ENCODE results near the gene GCHFR. TPM values are rescaled to one million over a fixed set of nuclear protein-coding genes. Genes with fewer than 3 reads are reported as not detected.

Gene GCHFR
- total RNA-seq, 1 experiment from 2014 or later, result 1.5 TPM

- H3K9me3 ChIP-seq (ENCODE audit: control insufficient read depth in 1 of 2, insufficient read depth in 1 of 2, low read depth in 1 of 2, low read length in 2 of 2), result no peaks in the 10 kb centered on the region
- TF ChIP-seq RAD21 (IDR thresholded peaks at IDR 0.05; ENCODE audit: low read depth) (no peak), SIN3A (IDR thresholded peaks at IDR 0.05; ENCODE audit: low read depth) (no peak), SP1 (IDR thresholded peaks at IDR 0.05; ENCODE audit: low read depth) (no peak), MAX (IDR thresholded peaks at IDR 0.05) (no peak), POLR2A (IDR thresholded peaks at IDR 0.05; ENCODE audit: borderline replicate concordance, extremely low read depth, insufficient read depth, insufficient read length) (no peak), ZNF274 (IDR thresholded peaks at IDR 0.05; ENCODE audit: low read depth, low read length) (no peak), CEBPB (IDR thresholded peaks at IDR 0.05; ENCODE audit: low read depth) (no peak), ZBTB33 (IDR thresholded peaks at IDR 0.05; ENCODE audit: extremely low read depth, insufficient replicate concordance, low read length) (no peak), SRF (IDR thresholded peaks at IDR 0.05; ENCODE audit: low read depth) (no peak), EZH2phosphoT487 (IDR thresholded peaks at IDR 0.05; ENCODE audit: borderline replicate concordance) (no peak), EZH2 (IDR thresholded peaks at IDR 0.05) (no peak), REST (IDR thresholded peaks at IDR 0.05; ENCODE audit: low read depth) (no peak), POLR2AphosphoS5 (IDR thresholded peaks at IDR 0.05; ENCODE audit: low read depth, low read length) (no peak), FOSL1 (IDR thresholded peaks at IDR 0.05; ENCODE audit: low read depth) (no peak), ZFX (IDR thresholded peaks at IDR 0.05) (no peak)
- intact Hi-C loops (cut with micrococcal nuclease), result no loop called here
- H3K36me3 ChIP-seq (ENCODE audit: control insufficient read depth in 1 of 2, insufficient read depth in 2 of 2, low read length in 2 of 2), result peaks cover 4 to 9% of the 10 kb centered on the region in 2 experiments; a peak in 2 of 4 replicates
- no peak overlapping the region for H3K9ac ChIP-seq (ENCODE audit: low read length)
- no peaks in the 10 kb centered on the region for H3K9me2 ChIP-seq (ENCODE audit: insufficient read depth)
- BruUV-seq (replicated peaks), result no TSS peak
- H3K27ac ChIP-seq (ENCODE audit: low read depth, low read length), result no peak overlapping the region
- ChIA-PET CTCF (interaction anchor here (1.4 kb wide), 1 partner anchor 10 kb away, joined by 3 read pairs; no protein-coding TSS in a partner anchor), POLR2A (no interaction called here), RAD21 (ENCODE audit: low non-redundant PET in 1 of 2, low total read pairs in 2 of 2, uncharacterized antibody in 2 of 2, unreplicated experiment in 2 of 2) (no interaction called here)
- H4K20me1 ChIP-seq (ENCODE audit: insufficient read depth), result no peaks in the 10 kb centered on the region
- no peak for ATAC-seq
- H3K79me2 ChIP-seq (ENCODE audit: insufficient read depth, low read length), result no peaks in the 10 kb centered on the region
- no peak for DNase-seq (ENCODE audit: low read depth, low spot score)
- H3K27me3 ChIP-seq (ENCODE audit: insufficient read depth, low read length), result no peaks in the 10 kb centered on the region
- no peak overlapping the region for H3K4me3 ChIP-seq (replicated peaks in 1 of 2; ENCODE audit: low read depth in 1 of 2, low read length in 2 of 2)
- no peak overlapping the region for H2AFZ ChIP-seq (ENCODE audit: low read depth, low read length, poor library complexity, severe bottlenecking)
- no peak overlapping the region for H3K4me2 ChIP-seq (ENCODE audit: low read length)
- H3K4me1 ChIP-seq (ENCODE audit: control insufficient read depth in 1 of 2, insufficient read depth in 2 of 2, low read length in 2 of 2), result peaks cover 9 to 40% of the 10 kb centered on the region in 2 experiments
These were observed 8.1 kb downstream of the GCHFR start for GRCh38 chr15:40772014-40772413.

Measured in HCT116 (cell line).